Measurements from ENCODE around the gene TEAD2.
"Not testable (repeated sequence)": the region's sequence is repeated elsewhere in the genome, so short reads cannot be mapped to it uniquely, and the experiment has no call there.

DNA sequence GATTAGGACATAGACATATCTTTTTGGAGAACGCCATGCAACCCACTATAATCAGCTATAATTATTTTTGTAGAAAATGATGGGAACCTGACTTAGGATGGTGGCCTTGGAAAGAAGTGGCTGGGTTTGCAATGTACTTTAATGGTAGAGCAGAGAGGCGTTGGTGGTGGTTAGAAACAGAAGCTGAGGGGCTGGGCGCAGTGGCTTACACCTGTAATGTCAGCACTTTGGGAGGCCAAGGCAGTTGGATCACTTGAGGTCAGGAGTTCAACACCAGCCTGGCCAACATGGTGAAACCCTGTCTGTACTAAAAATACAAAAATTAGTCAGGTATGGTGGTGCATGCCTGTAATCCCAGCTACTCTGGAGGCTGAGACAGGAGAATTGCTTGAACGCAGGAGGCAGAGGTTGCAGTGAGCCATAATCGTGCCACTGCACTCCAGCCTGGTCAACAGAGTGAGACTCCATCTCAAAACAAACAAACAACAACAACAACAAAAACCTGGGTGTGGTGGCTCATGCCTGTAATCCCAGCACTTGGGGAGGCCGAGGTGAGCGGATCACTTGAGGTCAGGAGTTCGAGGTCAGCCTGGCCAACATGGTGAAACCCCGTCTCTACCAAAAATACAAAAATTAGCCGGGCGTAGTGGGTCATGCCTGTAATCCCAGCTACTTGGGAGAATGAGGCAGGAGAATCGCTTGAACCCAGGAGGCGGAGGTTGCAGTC is 29.4 kb downstream of the TEAD2 start:
- TF ChIP-seq, protein P1, sequence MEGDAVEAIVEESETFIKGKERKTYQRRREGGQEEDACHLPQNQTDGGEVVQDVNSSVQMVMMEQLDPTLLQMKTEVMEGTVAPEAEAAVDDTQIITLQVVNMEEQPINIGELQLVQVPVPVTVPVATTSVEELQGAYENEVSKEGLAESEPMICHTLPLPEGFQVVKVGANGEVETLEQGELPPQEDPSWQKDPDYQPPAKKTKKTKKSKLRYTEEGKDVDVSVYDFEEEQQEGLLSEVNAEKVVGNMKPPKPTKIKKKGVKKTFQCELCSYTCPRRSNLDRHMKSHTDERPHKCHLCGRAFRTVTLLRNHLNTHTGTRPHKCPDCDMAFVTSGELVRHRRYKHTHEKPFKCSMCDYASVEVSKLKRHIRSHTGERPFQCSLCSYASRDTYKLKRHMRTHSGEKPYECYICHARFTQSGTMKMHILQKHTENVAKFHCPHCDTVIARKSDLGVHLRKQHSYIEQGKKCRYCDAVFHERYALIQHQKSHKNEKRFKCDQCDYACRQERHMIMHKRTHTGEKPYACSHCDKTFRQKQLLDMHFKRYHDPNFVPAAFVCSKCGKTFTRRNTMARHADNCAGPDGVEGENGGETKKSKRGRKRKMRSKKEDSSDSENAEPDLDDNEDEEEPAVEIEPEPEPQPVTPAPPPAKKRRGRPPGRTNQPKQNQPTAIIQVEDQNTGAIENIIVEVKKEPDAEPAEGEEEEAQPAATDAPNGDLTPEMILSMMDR (IDR thresholded peaks at IDR 0.05; ENCODE audit: borderline replicate concordance, extremely low read depth, low read length, poor library complexity, severe bottlenecking): not testable (repeated sequence)
- TF ChIP-seq EZH2 (IDR thresholded peaks at IDR 0.05; ENCODE audit: borderline replicate concordance, low read depth, low read length, severe bottlenecking): not testable (repeated sequence)

Measured in DND-41 (cell line).